Measurements from ENCODE around the gene DENND4C.
"Not testable (repeated sequence)": the region's sequence is repeated elsewhere in the genome, so short reads cannot be mapped to it uniquely, and the experiment has no call there.

DENND4C gene

GRCh38 chr9:19230355-19231125 is at the start of gene DENND4C:
Gene DENND4C (plus strand): TSS chr9:19230693. CDS start chr9:19276175, 45,482 bp downstream.
- FAIRE-seq: no peak

GRCh38 chr9:19180991-19181390 is 49.5 kb upstream of the DENND4C start:
- FAIRE-seq: no peak

- no peak for FAIRE-seq
These were observed 48.9 kb upstream of the DENND4C start for GRCh38 chr9:19181561-19181960.

GRCh38 chr9:19184144-19184917 is 46.2 kb upstream of the DENND4C start:
- FAIRE-seq: no peak

- no peak for FAIRE-seq
These were observed 45.3 kb upstream of the DENND4C start for GRCh38 chr9:19185191-19185590.

- FAIRE-seq: no peak
These were observed 44.3 kb upstream of the DENND4C start for GRCh38 chr9:19186232-19186631.

- FAIRE-seq: no peak
These were observed 41.7 kb upstream of the DENND4C start for GRCh38 chr9:19188771-19189170.

- no peak for FAIRE-seq
These were observed 38.1 kb upstream of the DENND4C start for GRCh38 chr9:19192202-19193028.

GRCh38 chr9:19193029-19193324 is 37.5 kb upstream of the DENND4C start:
- FAIRE-seq: no peak

GRCh38 chr9:19193358-19193973 is 37.0 kb upstream of the DENND4C start:
- not testable (repeated sequence) for FAIRE-seq

- no peak for FAIRE-seq
These were observed 32.1 kb upstream of the DENND4C start for GRCh38 chr9:19198406-19198805.

GRCh38 chr9:19199012-19199411 is 31.5 kb upstream of the DENND4C start:
- FAIRE-seq: no peak

- FAIRE-seq: no peak
These were observed 30.3 kb upstream of the DENND4C start for GRCh38 chr9:19200229-19200628.

GRCh38 chr9:19201899-19202891 is 28.3 kb upstream of the DENND4C start:
- FAIRE-seq: no peak

- FAIRE-seq: no peak
These were observed 27.4 kb upstream of the DENND4C start for GRCh38 chr9:19203058-19203457.

- FAIRE-seq: no peak
These were observed 21.8 kb upstream of the DENND4C start for GRCh38 chr9:19208653-19209052.

- no peak for FAIRE-seq
These were observed 21.3 kb upstream of the DENND4C start for GRCh38 chr9:19209188-19209587.

GRCh38 chr9:19213823-19214222 is 16.7 kb upstream of the DENND4C start:
- no peak for FAIRE-seq

GRCh38 chr9:19216466-19216865 is 14.0 kb upstream of the DENND4C start:
- FAIRE-seq: no peak

GRCh38 chr9:19221326-19221725 is 9.2 kb upstream of the DENND4C start:
- no peak for FAIRE-seq

- FAIRE-seq: no peak
These were observed 6.8 kb upstream of the DENND4C start for GRCh38 chr9:19223724-19224123.

GRCh38 chr9:19224563-19224962 is 5.9 kb upstream of the DENND4C start:
- FAIRE-seq: no peak

Data from TTC549 (cell line).